ENCODE results near the gene DTHD1.
A peak's percentile ranks its signal among the peaks of the same experiment; 100 is the strongest.

DTHD1 gene

GRCh38 chr4:36341936-36342335 lies 60.5 kb downstream of the DTHD1 start:
- no peak for TF ChIP-seq CTCF (conservative IDR thresholded peaks at IDR 0.05; ENCODE audit: low read length)
- H3K4me3 ChIP-seq (ENCODE audit: low read length), result no peak overlapping the region
- no peak for DNase-seq (ENCODE audit: low read depth)

- H3K4me3 ChIP-seq (ENCODE audit: low read length), result no peak overlapping the region
- TF ChIP-seq CTCF (conservative IDR thresholded peaks at IDR 0.05; ENCODE audit: low read length), result no peak
- no peak for DNase-seq (ENCODE audit: low read depth)
Observed at GRCh38 chr4:36343501-36344175, 62.2 kb downstream of the DTHD1 start.

GRCh38 chr4:36348403-36348938 lies 67.1 kb downstream of the DTHD1 start:
- no peak for TF ChIP-seq CTCF (conservative IDR thresholded peaks at IDR 0.05; ENCODE audit: low read length)
- no peak for DNase-seq (ENCODE audit: low read depth)

GRCh38 chr4:36349938-36350549 lies 68.6 kb downstream of the DTHD1 start:
- no peak for DNase-seq (ENCODE audit: low read depth)
- TF ChIP-seq CTCF (conservative IDR thresholded peaks at IDR 0.05; ENCODE audit: low read length), result no peak
- no peak overlapping the region for H3K4me3 ChIP-seq (ENCODE audit: low read length)

More at GRCh38 chr4:36348403-36348938, 67.1 kb downstream of the DTHD1 start:
- H3K4me3 ChIP-seq (ENCODE audit: low read length), result no peak overlapping the region

- H3K4me3 ChIP-seq (ENCODE audit: low read length), result no peak overlapping the region
- DNase-seq (ENCODE audit: low read depth), result peak; percentile 0
- peak; percentile 44 for TF ChIP-seq CTCF (conservative IDR thresholded peaks at IDR 0.05; ENCODE audit: low read length)
Observed at GRCh38 chr4:36351082-36351666, 69.8 kb downstream of the DTHD1 start.

GRCh38 chr4:36353998-36354397 lies 72.6 kb downstream of the DTHD1 start:
- H3K4me3 ChIP-seq (ENCODE audit: low read length), result no peak overlapping the region
- DNase-seq (ENCODE audit: low read depth), result no peak

More at GRCh38 chr4:36353998-36354397, 72.6 kb downstream of the DTHD1 start:
- TF ChIP-seq CTCF (conservative IDR thresholded peaks at IDR 0.05; ENCODE audit: low read length), result no peak

All from AG10803 (cell line).